GM19351 (cell line): Measurements from ENCODE around the gene MYRF.

ENCODE experiments used
- ATAC-seq: cut with Tn5 transposase; IDR thresholded peaks from one replicate; pipeline ENCODE4 v1.9.1; 2021; ENCODE audit warnings: mild to moderate bottlenecking, moderate library complexity; ENCODE audit not compliant: unreplicated experiment

MYRF gene

DNA sequence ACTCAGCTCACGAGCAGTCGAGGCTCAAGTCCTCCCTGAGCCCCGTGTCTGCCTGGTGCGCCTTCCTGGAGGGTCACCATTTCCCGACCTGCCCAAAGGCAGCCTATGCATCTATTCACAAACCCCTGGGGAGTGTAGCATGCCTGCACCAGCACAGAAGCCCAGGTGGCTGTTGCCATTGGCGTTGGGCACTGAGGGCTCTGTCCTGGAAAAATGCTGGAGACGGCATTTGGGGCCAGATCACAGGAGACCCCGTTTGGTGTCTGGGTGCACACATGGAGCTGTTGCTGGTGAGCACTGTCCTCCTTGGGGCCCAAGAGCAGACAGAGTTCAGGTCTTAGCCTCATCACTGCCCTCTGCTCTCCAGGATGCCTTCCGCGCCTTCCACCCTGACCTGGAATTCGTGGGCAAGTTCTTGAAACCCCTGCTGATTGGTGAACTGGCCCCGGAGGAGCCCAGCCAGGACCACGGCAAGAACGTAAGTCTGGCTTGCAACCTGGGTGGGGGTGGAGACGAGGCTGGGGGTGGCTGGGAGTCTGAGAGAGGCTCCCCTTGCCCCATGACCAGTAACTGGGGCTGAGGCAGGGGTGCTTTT, 85.1 kb downstream of the MYRF start:
- no peak for ATAC-seq
